Activated CD8-positive, alpha-beta T cell treated with anti-CD3 and anti-CD28 coated beads for 36 hours (primary cell): ENCODE results near the gene SUPT4H1. TPM values are rescaled to one million over a fixed set of nuclear protein-coding genes. Genes with fewer than 3 reads are reported as not detected.
"Not testable (repeated sequence)": the region's sequence is repeated elsewhere in the genome, so short reads cannot be mapped to it uniquely, and the experiment has no call there.

Experiments used
- ATAC-seq: fragments of 200-7000 bp; cut with Tn5 transposase; one replicate; pipeline ENCODE4 v1.10.0; 2021; ENCODE audit warnings: mild to moderate bottlenecking, moderate library complexity
- CTCF ChIA-PET: fragments of 350-600 bp; sonication (Branson Sonifier 250); formaldehyde crosslinking; loops from one replicate; lab custom pipeline; 2021; ENCODE audit warnings: antibody characterized with exemption; lab: Charles Lee
- POLR2A ChIA-PET: fragments of 350-600 bp; sonication (Branson Sonifier 250); formaldehyde crosslinking; loops from one replicate; lab custom pipeline; 2021; ENCODE audit warnings: antibody characterized with exemption; lab: Charles Lee
- DNase-seq: peaks from one replicate; pipeline ENCODE4 v3.0.0-alpha.2; 2020
- H3K27ac Mint-ChIP-seq: one replicate; pipeline ENCODE4 v1.8.0; 2021; ENCODE audit warnings: mild to moderate bottlenecking, mixed read lengths
- H3K27me3 Mint-ChIP-seq: one replicate; pipeline ENCODE4 v1.8.0; 2021; ENCODE audit warnings: mixed read lengths
- H3K36me3 Mint-ChIP-seq: one replicate; pipeline ENCODE4 v1.8.0; 2021; ENCODE audit warnings: low read depth, mixed read lengths
- H3K4me1 Mint-ChIP-seq: one replicate; pipeline ENCODE4 v1.8.0; 2021; ENCODE audit warnings: low read depth, mixed read lengths
- H3K4me3 Mint-ChIP-seq: one replicate; pipeline ENCODE4 v1.8.0; 2021; ENCODE audit warnings: mild to moderate bottlenecking, moderate library complexity, mixed read lengths
- H3K9me3 Mint-ChIP-seq: one replicate; pipeline ENCODE4 v1.8.0; 2021; ENCODE audit warnings: mixed read lengths
- CTCF ChIP-seq: fragments of 200-600 bp; IDR thresholded peaks from one replicate; pipeline ENCODE4 v1.8.0; 2022; ENCODE audit warnings: antibody characterized with exemption, mild to moderate bottlenecking
- intact Hi-C: fragments of 100-400 bp; cut with micrococcal nuclease; formaldehyde crosslinking; loops from one replicate; pipeline ENCODE4 v1.10.0; 2022
- total RNA-seq, 2 experiments: library from RNA; stranded (reverse); gene quantifications; one replicate each; pipeline ENCODE4 v1.2.3, GENCODE V29; 2021

Gene SUPT4H1
- total RNA-seq, 2 experiments from 2014 or later = 104 to 110 TPM

- Mint-ChIP-seq H3K36me3 (peaks cover 96% of the 10 kb centered on the region), H3K4me1 (peaks cover 53% of the 10 kb centered on the region), H3K27ac (peak overlapping the region; percentile 96), H3K27me3 (no peaks in the 10 kb centered on the region), H3K9me3 (no peaks in the 10 kb centered on the region), H3K4me3 (peak overlapping the region; percentile 81)
- intact Hi-C loops = loop anchor here (2.0 kb wide), 1 partner anchor 15 kb away; the partner anchor contains the start of gene TSPOAP1
- CTCF ChIA-PET = interaction anchor here (0.8 to 7.9 kb wide), 23 partner anchors 8 to 338 kb away, joined by 3 to 161 read pairs (median 4); partner anchors contain the start of genes HSF5, RNF43, SRSF1 and SUPT4H1
- TF ChIP-seq CTCF = no peak
- POLR2A ChIA-PET = interaction anchor here (0.6 to 18.6 kb wide), 12 partner anchors 11 to 1494 kb away, joined by 3 to 1558 read pairs (median 6); partner anchors contain the start of genes HSF5, SUPT4H1 and TSPOAP1
- DNase-seq (peak; percentile 98), ATAC-seq (peak; percentile 78)
Measured at GRCh38 chr17:58344047-58344790, 7.8 kb downstream of the SUPT4H1 start.

- ChIA-PET POLR2A (interaction anchor here (1.0 to 18.6 kb wide), 6 partner anchors 12 to 289 kb away, joined by 4 to 1558 read pairs (median 6); partner anchors contain the start of genes RNF43, SUPT4H1 and TSPOAP1), CTCF (interaction anchor here (1.1 to 7.9 kb wide), 6 partner anchors 9 to 75 kb away, joined by 3 to 161 read pairs (median 30); partner anchors contain the start of genes RNF43, SUPT4H1 and TSPOAP1)
- H3K27me3 Mint-ChIP-seq = no peaks in the 10 kb centered on the region
- no peaks in the 10 kb centered on the region for H3K9me3 Mint-ChIP-seq
- DNase-seq (no peak), ATAC-seq (no peak)
- peak overlapping the region; percentile 96 for H3K27ac Mint-ChIP-seq
- H3K4me1 Mint-ChIP-seq = peaks cover 43% of the 10 kb centered on the region
- intact Hi-C loops = no loop called here
- peaks cover 97% of the 10 kb centered on the region for H3K36me3 Mint-ChIP-seq
- TF ChIP-seq CTCF = no peak
- H3K4me3 Mint-ChIP-seq = peak overlapping the region; percentile 81
Measured at GRCh38 chr17:58343131-58343530, 8.9 kb downstream of the SUPT4H1 start.

GRCh38 chr17:58341861-58342475, 10.0 kb downstream of the SUPT4H1 start:
- intact Hi-C loops = no loop called here
- ChIA-PET POLR2A (interaction anchor here (0.9 to 18.6 kb wide), 4 partner anchors 13 to 1498 kb away, joined by 3 to 1558 read pairs (median 250); partner anchors contain the start of genes SUPT4H1 and TSPOAP1), CTCF (interaction anchor here (1.1 to 7.9 kb wide), 5 partner anchors 10 to 76 kb away, joined by 3 to 161 read pairs (median 13); partner anchors contain the start of genes RNF43 and SUPT4H1)
- H3K4me3 Mint-ChIP-seq = peak overlapping the region; percentile 81
- ATAC-seq = no peak
- H3K36me3 Mint-ChIP-seq = peaks cover 92% of the 10 kb centered on the region
- no peaks in the 10 kb centered on the region for H3K9me3 Mint-ChIP-seq
- DNase-seq = no peak
- TF ChIP-seq CTCF = no peak
- H3K27me3 Mint-ChIP-seq = no peaks in the 10 kb centered on the region
- peak overlapping the region; percentile 96 for H3K27ac Mint-ChIP-seq
- H3K4me1 Mint-ChIP-seq = peaks cover 31% of the 10 kb centered on the region

GRCh38 chr17:58341136-58341860, 10.7 kb downstream of the SUPT4H1 start:
- H3K27me3 Mint-ChIP-seq, DNase-seq, H3K9me3 Mint-ChIP-seq, ATAC-seq, intact Hi-C loops: not testable (repeated sequence)
- H3K4me3 Mint-ChIP-seq = peak overlapping the region; percentile 81
- CTCF ChIA-PET = interaction anchor here (1.1 to 7.9 kb wide), 6 partner anchors 9 to 23 kb away, joined by 3 to 161 read pairs (median 50); partner anchors contain the start of gene SUPT4H1
- H3K27ac Mint-ChIP-seq = peak overlapping the region; percentile 96
- peaks cover 87% of the 10 kb centered on the region for H3K36me3 Mint-ChIP-seq
- peaks cover 24% of the 10 kb centered on the region for H3K4me1 Mint-ChIP-seq
- POLR2A ChIA-PET = interaction anchor here (1.4 to 18.6 kb wide), 7 partner anchors 14 to 335 kb away, joined by 3 to 1558 read pairs (median 4); partner anchors contain the start of genes RNF43, SUPT4H1 and TSPOAP1
